LNCaP clone FGC (cell line): Measurements from ENCODE around the gene CCDC78.

Experiments used
- DNase-seq: peaks from one replicate; pipeline ENCODE4 v3.0.0-alpha.2; 2011; ENCODE audit warnings: low read depth
- H3K4me3 ChIP-seq: 2 replicates; pipeline ENCODE4 v1.5.1; 2011; ENCODE audit warnings: mild to moderate bottlenecking, low read depth, low read length, control low read depth
- CTCF ChIP-seq: IDR thresholded peaks from 2 replicates; pipeline ENCODE4 v1.5.1; 2012; ENCODE audit warnings: mild to moderate bottlenecking; ENCODE audit not compliant: control insufficient read depth, insufficient read depth; ENCODE audit errors: extremely low read depth

CCDC78 gene

DNA sequence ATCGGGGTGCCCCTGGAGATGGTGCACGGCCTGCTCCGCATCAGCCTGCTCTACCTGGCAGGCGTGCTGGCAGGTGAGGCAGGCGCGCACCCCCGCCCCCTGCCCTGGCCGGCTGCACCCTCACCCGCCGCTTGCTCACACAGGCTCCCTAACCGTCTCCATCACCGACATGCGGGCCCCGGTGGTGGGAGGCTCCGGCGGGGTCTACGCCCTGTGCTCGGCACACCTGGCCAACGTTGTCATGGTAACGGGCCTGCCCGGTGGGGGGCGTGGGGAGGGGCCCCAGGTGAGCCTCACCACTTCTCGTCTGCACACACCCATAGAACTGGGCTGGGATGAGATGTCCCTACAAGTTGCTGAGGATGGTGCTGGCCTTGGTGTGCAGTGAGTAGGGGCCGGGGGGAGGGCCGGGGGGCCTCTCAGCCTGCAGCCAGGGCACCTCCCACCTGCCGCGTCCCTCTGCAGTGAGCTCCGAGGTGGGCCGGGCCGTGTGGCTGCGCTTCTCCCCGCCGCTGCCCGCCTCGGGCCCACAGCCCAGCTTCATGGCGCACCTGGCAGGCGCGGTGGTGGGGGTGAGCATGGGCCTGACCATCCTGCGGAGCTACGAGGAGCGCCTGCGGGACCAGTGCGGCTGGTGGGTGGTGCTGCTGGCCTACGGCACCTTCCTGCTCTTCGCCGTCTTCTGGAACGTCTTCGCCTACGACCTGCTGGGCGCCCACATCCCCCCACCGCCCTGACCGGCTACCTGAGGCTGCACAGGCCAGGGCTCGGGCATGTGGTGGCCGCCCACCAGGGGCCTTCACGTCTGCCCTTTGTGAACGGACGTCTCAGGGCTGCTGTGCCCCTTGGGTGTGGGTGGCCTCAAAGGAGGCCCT lies 48.7 kb downstream of the CCDC78 start:
- no peak for TF ChIP-seq CTCF
- no peak for DNase-seq

DNA sequence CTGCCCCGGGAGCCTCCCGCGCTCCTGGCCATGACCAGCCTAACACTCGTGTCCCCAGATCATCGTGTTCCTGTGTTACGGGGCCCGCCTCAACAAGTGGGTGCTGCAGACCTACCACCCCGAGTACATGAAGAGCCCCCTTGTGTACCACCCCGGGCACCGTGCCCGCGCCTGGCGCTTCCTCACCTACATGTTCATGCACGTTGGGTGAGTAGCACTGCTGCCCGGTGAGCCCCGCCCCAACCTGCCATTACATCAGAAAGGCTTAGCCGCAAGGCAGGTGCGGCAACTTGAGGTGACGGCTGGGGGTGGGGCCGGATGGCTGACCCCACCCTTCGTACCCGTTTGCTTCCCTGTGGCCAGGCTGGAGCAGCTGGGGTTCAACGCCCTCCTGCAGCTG lies 49.3 kb downstream of the CCDC78 start:
- H3K4me3 ChIP-seq: no peak overlapping the region
- no peak for TF ChIP-seq CTCF
- DNase-seq: no peak

More for the DNA sequence above, 48.7 kb downstream of the CCDC78 start:
- H3K4me3 ChIP-seq: no peak overlapping the region

- DNase-seq: no peak
- no peak overlapping the region for H3K4me3 ChIP-seq
- no peak for TF ChIP-seq CTCF
These were observed 49.7 kb downstream of the CCDC78 start for GRCh38 chr16:676565-676902.

- TF ChIP-seq CTCF: no peak
- no peak overlapping the region for H3K4me3 ChIP-seq
These were observed 50.2 kb downstream of the CCDC78 start for GRCh38 chr16:675884-676564.

DNA sequence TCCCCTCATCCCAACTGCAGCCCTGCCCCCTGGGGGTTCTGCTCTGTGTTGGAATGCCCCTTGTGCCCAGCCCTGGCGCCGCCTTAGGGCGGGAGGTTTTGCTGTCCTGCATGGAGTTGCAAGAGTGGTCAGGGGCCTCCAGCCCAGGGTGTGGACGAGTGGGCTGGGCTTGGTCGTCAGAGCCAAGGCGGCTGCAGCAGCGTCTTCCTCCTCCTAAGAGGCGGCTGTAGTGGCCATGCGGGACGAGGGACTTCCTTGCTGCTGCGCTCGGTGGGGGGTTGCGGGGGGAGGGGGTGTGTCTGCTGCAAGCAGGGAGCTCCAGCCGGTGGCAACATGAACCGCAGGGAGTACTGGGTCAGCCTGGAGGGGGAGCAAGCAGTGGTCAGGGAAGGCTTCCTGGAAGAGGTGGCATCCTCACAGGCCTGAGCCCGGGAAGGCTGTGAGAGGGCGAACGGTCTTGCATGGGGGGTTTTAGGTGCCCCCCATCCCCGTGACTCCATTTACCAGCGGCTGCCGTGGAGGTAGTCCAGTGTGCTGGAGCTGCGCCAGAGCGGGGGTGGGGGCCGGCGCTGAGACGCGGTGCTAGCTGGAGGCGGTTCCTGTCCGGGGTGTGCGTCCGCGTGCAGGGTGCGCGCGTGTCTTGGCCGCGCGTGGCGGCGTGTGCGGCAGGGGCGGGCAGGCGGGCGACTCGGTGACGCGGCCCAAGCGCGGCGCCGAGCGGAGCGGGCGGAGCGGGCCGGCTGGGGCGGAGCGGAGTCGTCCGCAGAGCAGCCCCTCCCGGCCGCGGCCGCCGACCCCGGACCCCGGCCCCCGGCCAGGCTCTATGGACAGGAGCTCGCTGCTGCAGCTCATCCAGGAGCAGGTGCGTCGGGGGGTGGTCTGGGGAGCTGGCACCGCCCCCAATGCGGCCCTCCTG lies 51.0 kb downstream of the CCDC78 start, which contains the start of gene RHBDL1:
RHBDL1 (plus strand) TSS at position 704 of the 916 bp plus-strand sequence; CDS start at position 824, 120 bp downstream.
- no peak within 1 kb of the TSS for H3K4me3 ChIP-seq
- TF ChIP-seq CTCF: no peak
- DNase-seq: no peak

More at GRCh38 chr16:675884-676564, 50.2 kb downstream of the CCDC78 start:
- no peak for DNase-seq

GRCh38 chr16:674214-674881 lies 51.9 kb downstream of the CCDC78 start:
- no peak for DNase-seq
- TF ChIP-seq CTCF: no peak
- no peak overlapping the region for H3K4me3 ChIP-seq
